Tibial artery (tissue), 4 donors: ENCODE results near the gene ACTR5.

Source experiments
- DNase-seq, 2 donors: peaks; one replicate each; pipeline ENCODE4 v3.0.0-alpha.2; 2019
- H3K27ac ChIP-seq, 2 donors: fragments of 200-600 bp; sonication (generic) in 1 of 2; 1 replicate in 1 of 2; 2 replicates in 1 of 2; pipeline ENCODE4 v1.5.1; 2018 to 2019; ENCODE audit warnings: mild to moderate bottlenecking in 1 of 2
- H3K27me3 ChIP-seq, 2 donors: fragments of 200-600 bp; sonication (generic) in 1 of 2; one replicate each; pipeline versions ENCODE4 v1.5.1 to v1.6.0; 2016 to 2019
- H3K36me3 ChIP-seq, 3 donors: fragments of 200-600 bp; sonication (generic) in 2 of 3; one replicate each; pipeline ENCODE4 v1.5.1; 2016 to 2019; ENCODE audit warnings: mild to moderate bottlenecking in 2 of 3
- H3K4me1 ChIP-seq, 4 donors: fragments of 200-600 bp; sonication (generic) in 2 of 4; 1 replicate in 3 of 4; 2 replicates in 1 of 4; pipeline ENCODE4 v1.5.1; 2016 to 2019
- H3K4me3 ChIP-seq, 2 donors: fragments of 200-600 bp; sonication (generic) in 1 of 2; 1 replicate in 1 of 2; 2 replicates in 1 of 2; pipeline ENCODE4 v1.5.1; 2018 to 2019; ENCODE audit warnings: mild to moderate bottlenecking in 2 of 2
- H3K9me3 ChIP-seq, 3 donors: fragments of 200-600 bp; sonication (generic) in 1 of 3; one replicate each; pipeline ENCODE4 v1.5.1; 2016 to 2019
- CTCF ChIP-seq, 2 experiments: fragments of 200-600 bp in 1 of 2; fragments of 450-650 bp in 1 of 2; IDR thresholded peaks; one replicate each; pipeline ENCODE4 v1.5.1; 2017 to 2019; ENCODE audit warnings: antibody characterized with exemption in 2 of 2, mild to moderate bottlenecking in 1 of 2, moderate library complexity in 1 of 2
- intact Hi-C: fragments of 100-400 bp; cut with DNase I; formaldehyde crosslinking; loops from one replicate; pipeline ENCODE4 v1.15.0; 2023; ENCODE audit warnings: low total_unique reads

The ACTR5 gene

GRCh38 chr20:38766071-38766470 is 17.8 kb downstream of the ACTR5 start:
- H3K4me1 ChIP-seq, result peaks cover 0 to 37% (median 21%) of the 10 kb centered on the region in 4 donors
- H3K27me3 ChIP-seq, result no peaks in the 10 kb centered on the region
- H3K27ac ChIP-seq, result peak overlapping the region; percentile 47 to 78
- DNase-seq, result no peak
- no peaks in the 10 kb centered on the region for H3K9me3 ChIP-seq
- TF ChIP-seq CTCF (IDR thresholded peaks at IDR 0.05), result no peak
- no peak overlapping the region for H3K4me3 ChIP-seq
- peaks cover 27 to 90% (median 61%) of the 10 kb centered on the region in 3 donors for H3K36me3 ChIP-seq
- intact Hi-C loops, result no loop called here

DNA sequence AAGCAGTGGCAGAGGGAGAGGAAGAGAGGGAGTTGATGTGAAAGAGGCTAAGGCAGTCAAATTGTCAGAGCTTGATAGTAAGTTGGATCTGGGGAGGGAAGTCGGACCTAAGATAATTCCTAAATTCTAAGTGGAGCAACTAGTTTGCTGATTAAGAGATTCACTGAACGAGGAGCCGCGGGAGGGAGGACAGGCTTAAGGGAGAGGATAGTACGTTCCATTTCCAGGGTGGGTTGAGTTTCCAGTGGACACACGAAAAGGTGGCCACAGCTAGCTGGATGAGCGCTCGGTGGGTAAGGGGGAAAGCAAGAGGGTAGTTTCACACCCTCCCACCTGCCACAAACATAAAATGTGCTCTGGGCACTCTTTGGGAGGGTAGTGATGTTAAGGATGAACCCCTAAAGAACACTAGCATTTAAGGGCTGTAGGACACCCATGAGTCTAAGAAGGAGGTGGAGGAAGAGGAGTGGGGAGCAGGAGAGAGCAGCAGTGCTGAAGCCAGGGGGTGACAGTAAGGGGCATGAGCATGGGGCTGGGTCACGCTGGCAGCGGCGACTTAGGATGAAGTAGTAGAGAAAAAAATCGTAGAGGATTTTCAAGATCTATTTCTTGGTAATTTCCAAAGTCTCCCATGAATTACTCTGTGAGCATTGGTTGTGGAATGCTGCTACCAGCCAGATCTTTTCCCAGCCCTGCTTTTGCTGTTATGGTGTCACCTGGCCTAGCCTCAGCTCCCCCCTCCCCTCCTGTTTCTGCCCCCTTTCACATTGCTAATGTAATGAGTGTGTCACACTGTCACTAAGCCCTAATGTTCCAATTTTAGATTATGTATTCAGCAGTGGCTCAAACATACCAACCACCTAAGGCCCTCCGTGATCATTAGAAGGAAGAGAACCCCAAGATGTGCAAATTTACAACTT is 21.4 kb downstream of the ACTR5 start:
- H3K27ac ChIP-seq, result no peak overlapping the region
- H3K36me3 ChIP-seq, result peaks cover 47 to 92% (median 72%) of the 10 kb centered on the region in 3 donors
- no peak for DNase-seq
- H3K27me3 ChIP-seq, result no peaks in the 10 kb centered on the region
- peaks cover 0 to 31% (median 17%) of the 10 kb centered on the region in 4 donors for H3K4me1 ChIP-seq
- intact Hi-C loops, result no loop called here
- no peak overlapping the region for H3K4me3 ChIP-seq
- no peaks in the 10 kb centered on the region for H3K9me3 ChIP-seq
- no peak for TF ChIP-seq CTCF (IDR thresholded peaks at IDR 0.05)

DNA sequence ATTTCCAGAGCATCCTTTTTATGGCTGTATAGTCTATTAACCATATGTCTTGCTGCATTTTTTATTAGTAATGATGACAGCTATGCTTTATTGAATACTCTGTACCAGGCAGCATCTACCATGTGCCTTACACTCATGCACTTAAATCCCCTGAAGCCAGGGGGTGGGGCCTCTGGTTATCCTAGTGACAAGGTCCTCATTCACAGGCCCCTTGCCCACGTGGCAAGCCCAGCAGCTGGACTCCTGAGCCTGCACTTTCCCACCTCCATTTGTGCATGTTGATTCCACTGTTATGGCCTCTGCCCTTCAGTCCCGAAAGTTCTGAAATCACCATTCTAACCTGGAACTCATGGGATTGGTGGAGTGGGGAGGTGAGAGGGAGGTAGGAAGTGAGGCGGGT is 22.3 kb downstream of the ACTR5 start:
- Histone ChIP-seq H3K9me3 (no peaks in the 10 kb centered on the region), H3K4me3 (no peak overlapping the region), H3K27me3 (no peaks in the 10 kb centered on the region), H3K36me3 (peaks cover 56 to 90% (median 81%) of the 10 kb centered on the region in 3 donors), H3K4me1 (peaks cover 0 to 22% (median 8%) of the 10 kb centered on the region in 4 donors), H3K27ac (no peak overlapping the region)
- no peak for DNase-seq
- intact Hi-C loops, result no loop called here
- TF ChIP-seq CTCF (IDR thresholded peaks at IDR 0.05), result no peak

DNA sequence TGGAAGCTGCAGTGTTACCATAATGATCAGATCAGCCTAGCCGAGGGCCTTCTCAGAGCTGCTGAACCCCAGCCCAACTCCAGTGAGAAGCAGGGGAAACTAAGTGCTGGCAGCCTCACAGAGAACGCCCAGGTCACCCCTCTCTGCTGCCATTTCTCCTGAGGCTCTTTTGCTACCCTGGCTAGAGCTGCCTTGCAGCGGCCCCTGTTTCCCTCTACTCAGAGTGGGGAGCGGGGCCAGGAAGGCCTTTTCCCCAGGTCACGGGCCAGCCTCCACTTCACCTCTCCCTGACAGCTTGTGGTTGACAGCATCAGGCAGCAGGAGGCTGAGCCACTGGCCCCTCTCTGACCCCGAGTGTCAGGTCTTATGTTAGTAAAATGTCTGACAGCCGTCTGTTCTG is 22.7 kb downstream of the ACTR5 start:
- Histone ChIP-seq H3K4me1 (peaks cover 0 to 17% (median 4%) of the 10 kb centered on the region in 4 donors), H3K27me3 (no peaks in the 10 kb centered on the region), H3K9me3 (no peaks in the 10 kb centered on the region), H3K4me3 (no peak overlapping the region), H3K36me3 (peaks cover 57 to 90% (median 83%) of the 10 kb centered on the region in 3 donors), H3K27ac (no peak overlapping the region)
- DNase-seq, result no peak
- TF ChIP-seq CTCF (IDR thresholded peaks at IDR 0.05), result no peak
- intact Hi-C loops, result no loop called here

DNA sequence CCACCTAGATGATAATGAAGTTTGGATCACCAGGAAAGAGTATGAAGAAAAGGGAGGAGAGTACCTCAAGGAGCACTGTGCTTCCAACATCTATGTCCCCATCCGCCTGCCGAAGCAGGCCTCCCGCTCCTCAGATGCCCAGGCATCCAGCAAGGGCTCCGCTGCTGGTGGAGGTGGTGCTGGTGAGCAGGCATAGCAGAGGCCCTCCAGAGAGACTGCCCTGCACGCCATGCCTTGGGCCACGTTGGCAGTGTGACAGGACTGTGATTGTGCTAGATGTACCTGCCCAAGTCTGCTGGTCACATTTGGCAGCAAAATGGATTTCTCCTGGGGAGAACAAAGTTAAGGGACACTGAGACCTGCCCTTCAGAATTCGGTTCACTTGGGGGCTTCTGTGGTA is 23.4 kb downstream of the ACTR5 start:
- no peak for TF ChIP-seq CTCF (IDR thresholded peaks at IDR 0.05)
- intact Hi-C loops, result no loop called here
- H3K36me3 ChIP-seq, result peaks cover 57 to 91% (median 83%) of the 10 kb centered on the region in 3 donors
- no peak overlapping the region for H3K27ac ChIP-seq
- H3K4me3 ChIP-seq, result no peak overlapping the region
- H3K4me1 ChIP-seq, result peaks cover 0 to 11% (median 2%) of the 10 kb centered on the region in 4 donors
- H3K9me3 ChIP-seq, result no peaks in the 10 kb centered on the region
- H3K27me3 ChIP-seq, result no peaks in the 10 kb centered on the region
- no peak for DNase-seq
